Activated CD8-positive, alpha-beta T cell treated with anti-CD3 and anti-CD28 coated beads for 36 hours (primary cell): ENCODE results near the gene SNRPD2. TPM values are rescaled to one million over a fixed set of nuclear protein-coding genes. Genes with fewer than 3 reads are reported as not detected.

Source experiments
- ATAC-seq: fragments of 200-7000 bp; cut with Tn5 transposase; one replicate; pipeline ENCODE4 v1.10.0; 2021; ENCODE audit warnings: mild to moderate bottlenecking, moderate library complexity
- CTCF ChIA-PET: fragments of 350-600 bp; sonication (Branson Sonifier 250); formaldehyde crosslinking; loops from one replicate; lab custom pipeline; 2021; ENCODE audit warnings: antibody characterized with exemption; lab: Charles Lee
- POLR2A ChIA-PET: fragments of 350-600 bp; sonication (Branson Sonifier 250); formaldehyde crosslinking; loops from one replicate; lab custom pipeline; 2021; ENCODE audit warnings: antibody characterized with exemption; lab: Charles Lee
- DNase-seq: peaks from one replicate; pipeline ENCODE4 v3.0.0-alpha.2; 2020
- H3K27ac Mint-ChIP-seq: one replicate; pipeline ENCODE4 v1.8.0; 2021; ENCODE audit warnings: mild to moderate bottlenecking, mixed read lengths
- H3K27me3 Mint-ChIP-seq: one replicate; pipeline ENCODE4 v1.8.0; 2021; ENCODE audit warnings: mixed read lengths
- H3K36me3 Mint-ChIP-seq: one replicate; pipeline ENCODE4 v1.8.0; 2021; ENCODE audit warnings: low read depth, mixed read lengths
- H3K4me1 Mint-ChIP-seq: one replicate; pipeline ENCODE4 v1.8.0; 2021; ENCODE audit warnings: low read depth, mixed read lengths
- H3K4me3 Mint-ChIP-seq: one replicate; pipeline ENCODE4 v1.8.0; 2021; ENCODE audit warnings: mild to moderate bottlenecking, moderate library complexity, mixed read lengths
- H3K9me3 Mint-ChIP-seq: one replicate; pipeline ENCODE4 v1.8.0; 2021; ENCODE audit warnings: mixed read lengths
- CTCF ChIP-seq: fragments of 200-600 bp; IDR thresholded peaks from one replicate; pipeline ENCODE4 v1.8.0; 2022; ENCODE audit warnings: antibody characterized with exemption, mild to moderate bottlenecking
- intact Hi-C: fragments of 100-400 bp; cut with micrococcal nuclease; formaldehyde crosslinking; loops from one replicate; pipeline ENCODE4 v1.10.0; 2022
- total RNA-seq, 2 experiments: library from RNA; stranded (reverse); gene quantifications; one replicate each; pipeline ENCODE4 v1.2.3, GENCODE V29; 2021

The SNRPD2 gene
- total RNA-seq = 100 to 1,000 TPM; 918 to 967 TPM

- ChIA-PET POLR2A (interaction anchor here (0.6 to 4.7 kb wide), 29 partner anchors 10 to 323 kb away, joined by 3 to 40 read pairs (median 4); partner anchors contain the start of gene OPA3), CTCF (interaction anchor here (0.9 to 7.7 kb wide), 21 partner anchors 10 to 252 kb away, joined by 3 to 101 read pairs (median 4); partner anchors contain the start of genes GIPR and SIX5)
- Mint-ChIP-seq H3K36me3 (peaks cover 62% of the 10 kb centered on the region), H3K9me3 (no peaks in the 10 kb centered on the region), H3K4me3 (peak within 1 kb of the TSS; percentile 99), H3K4me1 (peaks cover 25% of the 10 kb centered on the region), H3K27ac (peak within 1 kb of the TSS; percentile 100), H3K27me3 (no peaks in the 10 kb centered on the region)
- DNase-seq = peak; percentile 95
- peak; percentile 57 for ATAC-seq
- no peak for TF ChIP-seq CTCF
- intact Hi-C loops = no loop called here
Observed at GRCh38 chr19:45691516-45692186, at the start of gene SNRPD2. TSS of gene SNRPD2 (minus strand) at chr19:45691953. CDS start at chr19:45691888, 65 bp downstream.

GRCh38 chr19:45739498-45740439 lies 48.0 kb upstream of the SNRPD2 start:
- Mint-ChIP-seq H3K27ac (no peak overlapping the region), H3K4me3 (no peak overlapping the region), H3K27me3 (peaks cover 2% of the 10 kb centered on the region), H3K36me3 (no peaks in the 10 kb centered on the region), H3K4me1 (no peaks in the 10 kb centered on the region), H3K9me3 (no peaks in the 10 kb centered on the region)
- ChIA-PET POLR2A (interaction anchor here (0.6 kb wide), 1 partner anchor 87 kb away, joined by 3 read pairs; no protein-coding TSS in a partner anchor), CTCF (no interaction called here)
- ATAC-seq (no peak), DNase-seq (no peak)
- intact Hi-C loops = no loop called here
- TF ChIP-seq CTCF = no peak

DNA sequence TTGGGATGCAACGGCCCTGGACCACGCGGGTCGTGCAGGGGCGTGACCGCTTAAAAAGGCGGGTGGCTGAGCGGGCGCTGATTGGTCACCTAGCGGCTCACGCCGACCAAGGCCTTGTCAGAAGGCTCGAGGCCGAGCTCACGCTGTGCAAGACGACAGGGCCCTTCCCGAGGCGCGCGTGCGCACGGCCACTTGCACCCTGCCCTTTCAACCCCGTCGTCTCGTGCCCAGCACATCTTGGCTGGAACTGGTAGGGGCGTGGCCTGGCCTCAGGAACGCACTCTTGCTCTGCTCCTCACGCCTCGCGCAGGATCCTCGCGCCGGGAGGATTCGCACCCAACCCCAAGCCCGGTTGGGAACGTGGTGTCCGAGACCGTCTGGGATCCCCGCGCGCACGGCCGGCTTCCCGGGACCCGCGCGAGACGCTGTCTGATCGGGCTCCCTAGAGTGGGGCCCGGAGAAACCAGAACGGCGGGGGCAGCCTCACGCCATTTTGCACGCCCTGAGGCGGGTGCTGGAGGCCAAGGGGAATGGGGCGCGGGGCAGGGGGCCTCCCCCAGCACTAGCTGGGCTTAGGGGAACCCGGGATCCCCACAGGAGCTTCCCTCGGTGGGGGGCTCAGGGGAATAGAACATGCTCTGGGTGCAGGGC lies 41.5 kb upstream of the SNRPD2 start, which contains the start of gene MEIOSIN:
Gene MEIOSIN (plus strand): TSS at position 280 of the 651 bp plus-strand sequence. CDS start 1,938 bp downstream, outside the sequence.
- no peaks in the 10 kb centered on the region for H3K9me3 Mint-ChIP-seq
- H3K4me1 Mint-ChIP-seq = peaks cover 14% of the 10 kb centered on the region
- H3K27ac Mint-ChIP-seq = no peak within 1 kb of the TSS
- H3K4me3 Mint-ChIP-seq = peak within 1 kb of the TSS; percentile 31
- POLR2A ChIA-PET = interaction anchor here (0.6 to 0.9 kb wide), 3 partner anchors 16 to 41 kb away, joined by 3 to 4 read pairs (median 3); partner anchors contain the start of genes QPCTL and SNRPD2
- CTCF ChIA-PET = interaction anchor here (1.3 to 1.8 kb wide), 2 partner anchors 46 to 84 kb away, joined by 3 to 5 read pairs; no protein-coding TSS in a partner anchor
- H3K27me3 Mint-ChIP-seq = no peaks in the 10 kb centered on the region
- peaks cover 1% of the 10 kb centered on the region for H3K36me3 Mint-ChIP-seq
- ATAC-seq = no peak
- intact Hi-C loops = no loop called here
- no peak for DNase-seq
- TF ChIP-seq CTCF = no peak

DNA sequence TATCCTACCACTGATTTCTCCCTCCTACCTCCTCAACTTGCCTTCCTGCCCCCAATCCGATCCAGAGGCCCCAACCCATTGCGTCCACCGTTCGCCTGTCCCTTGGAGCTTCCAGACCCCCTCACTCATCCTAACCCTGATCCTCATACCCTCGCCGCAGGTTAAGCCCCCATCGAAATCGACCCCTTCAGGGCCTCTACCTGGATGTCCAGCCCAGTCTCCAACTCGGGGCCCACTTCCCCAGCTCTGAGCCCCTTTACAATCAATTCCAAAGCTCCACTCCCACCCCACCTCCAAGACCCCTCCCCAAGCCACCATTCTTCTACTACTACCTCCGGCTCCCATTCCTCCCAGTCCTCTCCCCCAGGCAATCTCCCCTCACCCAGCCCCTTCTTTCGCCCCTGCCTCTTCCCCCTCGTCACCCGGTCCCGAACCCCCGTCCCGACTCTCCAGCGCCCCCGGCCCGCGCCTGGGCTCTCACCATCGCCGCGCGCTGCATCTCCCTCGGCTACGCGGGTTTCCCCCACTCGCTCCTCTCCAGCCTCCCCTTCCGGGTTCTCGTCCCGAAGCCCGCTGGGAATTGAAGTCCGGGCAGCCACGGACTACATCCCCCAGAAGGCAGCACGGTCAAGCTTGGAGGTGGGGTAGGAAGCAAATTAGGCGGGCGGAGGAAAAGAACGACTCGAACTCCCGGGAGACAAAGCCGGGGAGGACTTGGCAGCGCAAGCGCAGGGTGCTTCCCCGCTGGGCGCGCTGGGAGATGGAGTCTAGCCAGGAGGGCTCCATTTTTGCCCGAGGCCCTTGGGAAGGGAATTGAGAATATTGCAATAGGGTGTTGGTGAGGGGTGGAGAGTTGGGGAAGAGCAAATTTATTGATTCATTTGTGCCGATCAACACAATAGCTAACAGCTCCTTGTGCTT lies 38.9 kb upstream of the SNRPD2 start, which contains the start of gene FBXO46:
Gene FBXO46 (minus strand): TSS at position 529 of the 921 bp plus-strand sequence. CDS start 17,401 bp downstream, outside the sequence.
- H3K4me1 Mint-ChIP-seq = peaks cover 24% of the 10 kb centered on the region
- ChIA-PET POLR2A (interaction anchor here (1.2 to 3.7 kb wide), 8 partner anchors 8 to 36 kb away, joined by 3 to 23 read pairs (median 4); no protein-coding TSS in a partner anchor), CTCF (interaction anchor here (1.1 to 3.8 kb wide), 7 partner anchors 14 to 245 kb away, joined by 3 to 18 read pairs (median 5); partner anchors contain the start of gene SIX5)
- H3K9me3 Mint-ChIP-seq = no peaks in the 10 kb centered on the region
- H3K36me3 Mint-ChIP-seq = peaks cover 4% of the 10 kb centered on the region
- H3K27me3 Mint-ChIP-seq = no peaks in the 10 kb centered on the region
- TF ChIP-seq CTCF = no peak
- H3K4me3 Mint-ChIP-seq = peak within 1 kb of the TSS; percentile 96
- ATAC-seq (peak; percentile 99), DNase-seq (peak; percentile 98)
- H3K27ac Mint-ChIP-seq = peak within 1 kb of the TSS; percentile 94
- intact Hi-C loops = no loop called here
